Activated CD8-positive, alpha-beta memory T cell treated with anti-CD3 and anti-CD28 coated beads, Interleukin-2, amount 50 U/mL, for 4 hours (primary cell): ENCODE results near the gene PANX1.
"Not testable (repeated sequence)": the region's sequence is repeated elsewhere in the genome, so short reads cannot be mapped to it uniquely, and the experiment has no call there.

Experiments used
- DNase-seq: peaks from one replicate; pipeline ENCODE4 v3.0.0-alpha.2; 2020

The PANX1 gene

GRCh38 chr11:94128746-94129511 is at the start of gene PANX1:
Gene PANX1 (plus strand): TSS chr11:94128841. CDS start chr11:94129313, 472 bp downstream.
- peak; percentile 77 for DNase-seq

GRCh38 chr11:94084164-94084563 is 44.5 kb upstream of the PANX1 start:
- DNase-seq = no peak

GRCh38 chr11:94088906-94089305 is 39.7 kb upstream of the PANX1 start:
- DNase-seq = no peak

- DNase-seq = no peak
Measured at GRCh38 chr11:94089341-94089740, 39.3 kb upstream of the PANX1 start.

GRCh38 chr11:94090401-94090800 is 38.2 kb upstream of the PANX1 start:
- DNase-seq = no peak

- DNase-seq = no peak
Measured at GRCh38 chr11:94091091-94091490, 37.5 kb upstream of the PANX1 start.

- no peak for DNase-seq
Measured at GRCh38 chr11:94100253-94100652, 28.4 kb upstream of the PANX1 start.

GRCh38 chr11:94103471-94103870 is 25.2 kb upstream of the PANX1 start:
- no peak for DNase-seq

- DNase-seq = no peak
Measured at GRCh38 chr11:94104734-94105133, 23.9 kb upstream of the PANX1 start.

- no peak for DNase-seq
Measured at GRCh38 chr11:94106716-94107115, 21.9 kb upstream of the PANX1 start.

GRCh38 chr11:94107363-94107762 is 21.3 kb upstream of the PANX1 start:
- no peak for DNase-seq

- DNase-seq = no peak
Measured at GRCh38 chr11:94111241-94111640, 17.4 kb upstream of the PANX1 start.

GRCh38 chr11:94111660-94112059 is 17.0 kb upstream of the PANX1 start:
- no peak for DNase-seq

GRCh38 chr11:94112206-94112953 is 16.3 kb upstream of the PANX1 start:
- no peak for DNase-seq

GRCh38 chr11:94117197-94117574 is 11.5 kb upstream of the PANX1 start:
- no peak for DNase-seq

GRCh38 chr11:94117871-94118270 is 10.8 kb upstream of the PANX1 start:
- DNase-seq = no peak

GRCh38 chr11:94119676-94120075 is 9.0 kb upstream of the PANX1 start:
- not testable (repeated sequence) for DNase-seq

GRCh38 chr11:94120516-94120915 is 8.1 kb upstream of the PANX1 start:
- DNase-seq = not testable (repeated sequence)

- no peak for DNase-seq
Measured at GRCh38 chr11:94120946-94121345, 7.7 kb upstream of the PANX1 start.

GRCh38 chr11:94125407-94126115 is 3.1 kb upstream of the PANX1 start:
- DNase-seq = no peak

GRCh38 chr11:94127638-94128037 is 1.0 kb upstream of the PANX1 start:
- DNase-seq = no peak

- no peak for DNase-seq
Measured at GRCh38 chr11:94128291-94128745, 323 bp upstream of the PANX1 start.

- DNase-seq = no peak
Measured at GRCh38 chr11:94129512-94130297, 1.1 kb downstream of the PANX1 start.
